Right renal pelvis (tissue), 4 donors: ENCODE measurements around the gene TPMT. TPM values are rescaled to one million over a fixed set of nuclear protein-coding genes. Genes with fewer than 3 reads are reported as not detected.

Experiments used
- polyA plus RNA-seq, 4 donors: library from polyadenylated mRNA; unstranded; fragments of 120-200 nt; gene quantifications; one replicate each; pipeline ENCODE4 v1.2.1, GENCODE V29; 2013; ENCODE audit not compliant: insufficient read length in 4 of 4

The TPMT gene
- polyA plus RNA-seq, 4 donors, result 25.9 to 32.0 (median 30.9) TPM

Other genes starting within 250 kb of the TPMT start
- 10 to 100 TPM; 33.4 to 41.3 (median 37.6) TPM for gene KIF13A, start 167.4 kb downstream of the TPMT start, polyA plus RNA-seq
- gene NHLRC1, start 32.4 kb downstream of the TPMT start, polyA plus RNA-seq, result 1 to 10 TPM; 2.1 to 2.4 (median 2.2) TPM
- gene KDM1B, start 345 bp upstream of the TPMT start, polyA plus RNA-seq, result 10 to 100 TPM; 17.6 to 22.8 (median 21.3) TPM
- 100 to 1,000 TPM; 200 to 240 (median 233) TPM for gene DEK, start 109.5 kb upstream of the TPMT start, polyA plus RNA-seq
- gene RNF144B, start 232.3 kb upstream of the TPMT start, polyA plus RNA-seq, result 10 to 100 TPM; 15.7 to 20.5 (median 17.9) TPM